Keratinocyte (primary cell): Measurements from ENCODE around the gene IL4R. TPM values are rescaled to one million over a fixed set of nuclear protein-coding genes. Genes with fewer than 3 reads are reported as not detected.

Experiments used
- DNase-seq: peaks from one replicate; pipeline ENCODE4 v3.0.0-alpha.2; 2011; ENCODE audit warnings: low read depth, missing footprints, low spot score
- FAIRE-seq: peaks from 2 replicates; lab custom pipeline; 2011; peaks lifted over from hg19 to GRCh38; lab: Jason Lieb, UNC
- H2AFZ ChIP-seq: 2 replicates; pipeline ENCODE4 v1.6.0; 2012; ENCODE audit warnings: low read length, control low read depth, inconsistent platforms; ENCODE audit not compliant: control insufficient read depth
- H3K27ac ChIP-seq: 2 replicates; pipeline ENCODE4 v1.5.1; 2011; ENCODE audit warnings: low read length; ENCODE audit not compliant: control insufficient read depth, insufficient read depth
- H3K27me3 ChIP-seq: 3 replicates; pipeline ENCODE4 v1.6.0; 2011; ENCODE audit warnings: low read length; ENCODE audit not compliant: control insufficient read depth, insufficient read depth; ENCODE audit errors: extremely low read depth
- H3K36me3 ChIP-seq, 2 experiments: 2 replicates in 1 of 2; 3 replicates in 1 of 2; pipeline ENCODE4 v1.5.1; 2011; ENCODE audit warnings: low read length in 2 of 2, mild to moderate bottlenecking in 1 of 2; ENCODE audit not compliant: control insufficient read depth in 2 of 2, insufficient read depth in 2 of 2; ENCODE audit errors: extremely low read depth in 1 of 2
- H3K4me1 ChIP-seq: 3 replicates; pipeline ENCODE4 v1.5.1; 2011; ENCODE audit warnings: low read length; ENCODE audit not compliant: control insufficient read depth, insufficient read depth; ENCODE audit errors: extremely low read depth
- H3K4me2 ChIP-seq: 3 replicates; pipeline ENCODE4 v1.6.0; 2011; ENCODE audit warnings: low read depth, low read length; ENCODE audit not compliant: control insufficient read depth, insufficient read depth; ENCODE audit errors: extremely low read depth
- H3K4me3 ChIP-seq, 3 experiments: fragments of 200-600 bp in 1 of 3; sonication (generic) in 1 of 3; 2 replicates in 2 of 3; 3 replicates in 1 of 3; pipeline ENCODE4 v1.5.1; 2011 to 2016; ENCODE audit warnings: low read length in 3 of 3, mild to moderate bottlenecking in 3 of 3, control low read depth in 2 of 3, inconsistent platforms in 1 of 3, low read depth in 1 of 3, mixed read lengths in 1 of 3, mixed run types in 1 of 3, moderate library complexity in 1 of 3; ENCODE audit not compliant: control insufficient read depth in 2 of 3, insufficient read depth in 2 of 3; ENCODE audit errors: extremely low read depth in 1 of 3
- H3K79me2 ChIP-seq: 2 replicates; pipeline ENCODE4 v1.6.0; 2012; ENCODE audit warnings: low read length; ENCODE audit not compliant: control insufficient read depth, insufficient read depth
- H3K9ac ChIP-seq: 3 replicates; pipeline ENCODE4 v1.6.0; 2011; ENCODE audit warnings: low read length; ENCODE audit not compliant: control insufficient read depth, insufficient read depth; ENCODE audit errors: extremely low read depth
- H3K9me1 ChIP-seq: 3 replicates; pipeline ENCODE4 v1.6.0; 2011; ENCODE audit warnings: low read length; ENCODE audit not compliant: control insufficient read depth, insufficient read depth; ENCODE audit errors: extremely low read depth
- H3K9me3 ChIP-seq: 2 replicates; pipeline ENCODE4 v1.5.1; 2012; ENCODE audit warnings: low read depth, low read length; ENCODE audit not compliant: control insufficient read depth
- H4K20me1 ChIP-seq: 3 replicates; pipeline ENCODE4 v1.6.0; 2011; ENCODE audit warnings: low read length; ENCODE audit not compliant: control insufficient read depth, insufficient read depth; ENCODE audit errors: extremely low read depth
- EZH2 ChIP-seq: IDR thresholded peaks from one replicate; pipeline ENCODE4 v1.6.1; 2012; ENCODE audit warnings: inconsistent platforms, mild to moderate bottlenecking, low read length, moderate library complexity
- dilution Hi-C: fragments of 300-500 bp; cut with MboI; formaldehyde crosslinking; loops from one replicate; pipeline ENCODE4 v1.7.0; 2020; ENCODE audit warnings: low sequenced_read_pairs; ENCODE audit not compliant: extremely low pct_ligation_motif_present
- polyA plus RNA-seq, 5 experiments: library from polyadenylated mRNA; depleted of rRNA in 3 of 5; stranded (reverse) in 3 of 5; stranded (forward) in 1 of 5; unstranded in 1 of 5; fragments of >200 nt; gene quantifications; 1 replicate in 1 of 5; 2 replicates in 3 of 5; 3 replicates in 1 of 5; pipeline versions ENCODE4 v1.2.1 to v1.2.3, GENCODE V29; 2011 to 2012; ENCODE audit warnings: missing spikeins in 2 of 5, low read depth in 1 of 5, low replicate concordance in 1 of 5
- TF ChIP-seq, protein P1 (sequence below), 3 experiments: IDR thresholded peaks in 1 of 3; conservative IDR thresholded peaks in 1 of 3; optimal IDR thresholded peaks in 1 of 3; 2 replicates in 2 of 3; 3 replicates in 1 of 3; pipeline versions ENCODE3 to v1.5.1; 2011; ENCODE audit warnings: low read length in 3 of 3, mild to moderate bottlenecking in 3 of 3, moderate library complexity in 2 of 3, control low read depth in 1 of 3, inconsistent platforms in 1 of 3; ENCODE audit not compliant: insufficient read depth in 2 of 3; ENCODE audit errors: extremely low read depth in 1 of 3

Gene IL4R
- polyA plus RNA-seq, 1 donor (not counting 4 experiments of a cell fraction or from before 2014, with no cell fraction given): 60.5 TPM

DNA sequence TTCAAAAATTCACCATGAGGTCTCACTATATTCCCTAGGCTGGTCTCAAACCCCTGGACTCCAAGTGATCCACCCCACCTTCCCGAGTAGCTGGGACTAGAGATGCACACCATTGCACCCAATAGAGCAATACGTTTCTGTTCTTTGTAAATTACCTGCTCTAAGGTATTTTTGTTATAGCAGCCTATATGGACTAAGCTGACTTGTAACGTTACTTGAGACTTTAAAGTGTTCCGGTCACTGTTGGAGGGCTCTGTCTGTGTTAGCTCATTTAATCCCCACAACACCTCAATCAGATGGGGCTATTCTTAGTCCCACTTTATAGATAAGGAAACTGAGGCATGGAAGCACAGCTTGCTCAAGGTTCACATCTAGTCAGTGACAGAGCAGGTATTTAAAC lies 25.4 kb downstream of the IL4R start:
- Histone ChIP-seq H3K9me1 (no peaks in the 10 kb centered on the region), H4K20me1 (peaks cover 5% of the 10 kb centered on the region), H3K79me2 (peaks cover 78% of the 10 kb centered on the region), H2AFZ (no peak overlapping the region), H3K4me3 (no peak overlapping the region), H3K27me3 (no peaks in the 10 kb centered on the region), H3K36me3 (peaks cover 44 to 49% of the 10 kb centered on the region in 2 experiments), H3K4me1 (no peaks in the 10 kb centered on the region), H3K27ac (no peak overlapping the region), H3K9ac (no peak overlapping the region), H3K9me3 (no peaks in the 10 kb centered on the region), H3K4me2 (no peak overlapping the region)
- TF ChIP-seq EZH2: no peak
- TF ChIP-seq, protein P1, sequence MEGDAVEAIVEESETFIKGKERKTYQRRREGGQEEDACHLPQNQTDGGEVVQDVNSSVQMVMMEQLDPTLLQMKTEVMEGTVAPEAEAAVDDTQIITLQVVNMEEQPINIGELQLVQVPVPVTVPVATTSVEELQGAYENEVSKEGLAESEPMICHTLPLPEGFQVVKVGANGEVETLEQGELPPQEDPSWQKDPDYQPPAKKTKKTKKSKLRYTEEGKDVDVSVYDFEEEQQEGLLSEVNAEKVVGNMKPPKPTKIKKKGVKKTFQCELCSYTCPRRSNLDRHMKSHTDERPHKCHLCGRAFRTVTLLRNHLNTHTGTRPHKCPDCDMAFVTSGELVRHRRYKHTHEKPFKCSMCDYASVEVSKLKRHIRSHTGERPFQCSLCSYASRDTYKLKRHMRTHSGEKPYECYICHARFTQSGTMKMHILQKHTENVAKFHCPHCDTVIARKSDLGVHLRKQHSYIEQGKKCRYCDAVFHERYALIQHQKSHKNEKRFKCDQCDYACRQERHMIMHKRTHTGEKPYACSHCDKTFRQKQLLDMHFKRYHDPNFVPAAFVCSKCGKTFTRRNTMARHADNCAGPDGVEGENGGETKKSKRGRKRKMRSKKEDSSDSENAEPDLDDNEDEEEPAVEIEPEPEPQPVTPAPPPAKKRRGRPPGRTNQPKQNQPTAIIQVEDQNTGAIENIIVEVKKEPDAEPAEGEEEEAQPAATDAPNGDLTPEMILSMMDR (optimal IDR thresholded peaks at IDR 0.05 in 1 of 3, IDR thresholded peaks at IDR 0.05 in 1 of 3, conservative IDR thresholded peaks at IDR 0.05 in 1 of 3; ENCODE audit: extremely low read depth in 1 of 3, insufficient read depth in 2 of 3, low read length in 3 of 3): no peak
- FAIRE-seq (no peak), DNase-seq (no peak)
- dilution Hi-C loops: no loop called here

GRCh38 chr16:27340654-27341053 lies 26.9 kb downstream of the IL4R start:
- Histone ChIP-seq H4K20me1 (no peaks in the 10 kb centered on the region), H2AFZ (no peak overlapping the region), H3K9me3 (no peaks in the 10 kb centered on the region), H3K27ac (no peak overlapping the region), H3K4me2 (no peak overlapping the region), H3K4me1 (no peaks in the 10 kb centered on the region), H3K27me3 (no peaks in the 10 kb centered on the region), H3K9ac (no peak overlapping the region), H3K4me3 (no peak overlapping the region), H3K36me3 (peaks cover 46 to 48% of the 10 kb centered on the region in 2 experiments), H3K79me2 (peaks cover 71% of the 10 kb centered on the region), H3K9me1 (no peaks in the 10 kb centered on the region)
- FAIRE-seq (no peak), DNase-seq (no peak)
- dilution Hi-C loops: no loop called here
- TF ChIP-seq, protein P1 (optimal IDR thresholded peaks at IDR 0.05 in 1 of 3, IDR thresholded peaks at IDR 0.05 in 1 of 3, conservative IDR thresholded peaks at IDR 0.05 in 1 of 3; ENCODE audit: extremely low read depth in 1 of 3, insufficient read depth in 2 of 3, low read length in 3 of 3): no peak
- no peak for TF ChIP-seq EZH2
